Myocyte (in vitro differentiated cells): ENCODE data around the gene CYP24A1. TPM values are rescaled to one million over a fixed set of nuclear protein-coding genes. Genes with fewer than 3 reads are reported as not detected.

Source experiments
- DNase-seq: peaks from one replicate; pipeline ENCODE4 v3.0.0-alpha.2; 2012; ENCODE audit warnings: low read depth
- polyA plus RNA-seq: library from polyadenylated mRNA; unstranded; fragments of >200 nt; gene quantifications from one replicate; pipeline ENCODE4 v1.2.1, GENCODE V29; 2012; ENCODE audit warnings: missing spikeins
- total RNA-seq: library from RNA; depleted of rRNA; stranded (reverse); fragments of >200 nt; gene quantifications from 2 replicates; pipeline ENCODE4 v1.2.3, GENCODE V29; 2014

CYP24A1 gene
- total RNA-seq: 0.10 and 0.35 TPM in 2 replicates
- polyA plus RNA-seq: not detected

- no peak for DNase-seq
These were observed at the start of gene CYP24A1 for GRCh38 chr20:54173653-54174456. CYP24A1 (minus strand) TSS chr20:54173986; CDS start chr20:54173579, 407 bp downstream.

GRCh38 chr20:54223285-54223684, 49.5 kb upstream of the CYP24A1 start:
- DNase-seq: no peak

DNA sequence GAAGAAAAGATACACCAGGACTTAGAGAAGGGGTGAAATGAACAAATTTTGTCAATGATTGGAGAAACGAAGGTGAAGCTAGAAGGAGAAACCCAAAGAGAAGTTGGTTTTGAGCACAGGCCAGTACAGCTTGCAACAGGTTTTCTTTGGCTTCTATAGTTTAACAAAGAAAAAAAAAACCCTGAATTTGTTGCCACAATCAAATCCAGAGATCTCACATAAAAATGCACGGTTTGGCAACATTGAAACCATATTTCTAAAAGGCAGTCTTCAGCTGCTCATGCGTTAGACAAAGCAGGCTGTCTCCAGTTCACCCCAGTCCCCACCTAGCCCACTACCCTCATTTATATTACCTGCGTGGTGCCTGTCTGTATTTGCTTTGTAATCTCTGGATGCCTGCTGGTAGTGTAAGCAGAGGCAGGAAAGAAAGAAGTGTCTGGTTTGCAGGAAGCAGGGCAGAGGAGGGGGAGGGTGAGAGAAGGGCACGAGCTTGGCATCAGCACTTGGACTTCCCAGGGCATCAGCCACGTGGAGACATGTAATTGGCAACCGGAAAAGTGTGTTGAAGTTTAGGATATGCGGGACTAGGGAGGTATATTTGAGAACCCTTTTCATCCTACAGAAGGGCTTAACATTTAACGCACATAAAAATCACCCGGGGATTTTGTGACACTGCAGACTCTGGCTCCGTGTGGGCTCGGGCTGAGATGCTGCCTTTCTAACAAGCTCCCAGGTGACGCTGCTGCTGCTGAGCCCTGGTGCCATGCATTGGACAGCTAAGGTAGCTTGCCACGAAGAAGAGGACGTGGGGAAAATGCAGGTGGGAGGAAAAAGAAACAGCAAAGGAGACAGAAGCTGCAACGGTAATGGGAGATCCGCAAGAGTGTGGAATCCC, 48.5 kb upstream of the CYP24A1 start:
- DNase-seq: no peak

GRCh38 chr20:54221353-54221752, 47.6 kb upstream of the CYP24A1 start:
- DNase-seq: no peak

GRCh38 chr20:54220722-54221121, 46.9 kb upstream of the CYP24A1 start:
- DNase-seq: no peak

DNA sequence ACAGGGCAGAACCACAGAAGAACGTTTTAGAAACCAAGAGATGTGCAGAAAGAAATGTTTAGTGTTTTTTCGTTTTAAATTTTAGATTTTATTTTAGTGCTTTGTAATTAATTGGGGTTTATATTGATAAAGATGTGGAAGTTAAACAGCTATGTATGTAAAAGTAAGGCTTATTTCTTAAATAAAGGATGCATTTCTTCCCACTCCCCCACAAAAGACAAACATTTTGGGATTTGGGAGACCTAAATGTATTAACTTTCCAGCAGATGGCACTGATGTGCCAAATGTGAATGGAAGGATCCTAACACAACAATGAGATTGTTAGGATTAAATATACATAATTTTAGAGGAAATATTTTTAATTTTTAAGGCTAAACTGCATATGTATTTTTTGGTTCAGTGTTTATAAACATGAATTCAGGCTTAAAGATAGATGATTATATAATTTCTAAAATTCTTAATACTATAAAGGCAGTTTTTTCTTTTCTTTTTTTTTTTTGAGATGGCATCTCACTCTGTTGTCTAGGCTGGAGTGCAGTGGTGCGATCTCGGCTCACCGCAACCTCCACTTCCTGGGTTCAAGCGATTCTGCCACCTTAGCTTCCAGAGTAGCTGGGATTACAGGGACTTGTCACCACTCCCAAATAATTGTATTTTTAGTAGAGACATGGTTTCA, 46.1 kb upstream of the CYP24A1 start:
- DNase-seq: peak; percentile 65

- DNase-seq: no peak
These were observed 44.7 kb upstream of the CYP24A1 start for GRCh38 chr20:54218470-54218869.

- no peak for DNase-seq
These were observed 44.0 kb upstream of the CYP24A1 start for GRCh38 chr20:54217762-54218161.

DNA sequence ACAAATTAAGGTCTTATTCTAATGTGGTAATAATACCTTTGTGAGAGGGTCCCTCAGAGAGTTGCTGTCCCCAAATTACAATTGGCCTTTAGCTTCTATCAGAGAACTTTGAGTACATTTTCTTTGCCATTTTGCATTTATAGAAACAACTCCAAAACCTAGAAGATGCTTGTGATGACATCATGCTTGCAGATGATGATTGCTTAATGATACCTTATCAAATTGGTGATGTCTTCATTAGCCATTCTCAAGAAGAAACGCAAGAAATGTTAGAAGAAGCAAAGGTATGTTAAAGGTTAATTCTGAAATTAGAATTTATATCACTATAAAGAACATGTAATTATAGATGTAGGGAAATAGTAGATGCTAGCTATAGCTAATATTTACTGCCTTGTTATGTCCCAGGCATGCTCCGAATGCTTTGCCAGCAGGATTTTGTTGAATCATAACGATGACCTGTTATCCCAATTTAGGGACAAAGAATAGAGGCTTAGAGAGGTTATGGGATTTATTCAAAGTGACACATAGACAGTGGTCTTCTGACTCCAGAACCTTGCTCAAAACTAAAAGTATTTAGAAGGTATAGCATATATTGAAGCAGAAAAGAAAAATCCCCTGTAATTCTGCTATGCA, 41.5 kb upstream of the CYP24A1 start:
- DNase-seq: no peak

DNA sequence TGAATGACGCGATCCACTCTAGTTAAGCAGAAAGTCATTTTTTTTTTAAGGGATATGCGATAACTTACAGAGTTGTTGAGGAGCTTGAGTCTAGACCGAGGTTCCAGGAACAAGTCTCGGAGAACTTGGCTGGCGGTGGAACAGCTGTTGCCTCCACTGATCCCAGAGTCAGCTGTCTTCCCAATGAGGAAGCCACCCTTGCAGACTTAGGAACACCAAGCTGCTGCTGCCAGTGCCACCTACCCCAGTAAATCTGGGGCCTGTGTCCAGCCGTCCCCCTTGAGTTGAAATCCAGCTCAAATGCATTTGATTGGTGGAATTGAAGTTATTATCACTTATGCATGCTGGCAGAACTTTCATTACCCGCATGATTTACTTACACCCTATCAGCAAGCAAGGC, 40.8 kb upstream of the CYP24A1 start:
- peak; percentile 87 for DNase-seq

GRCh38 chr20:54212871-54213270, 39.1 kb upstream of the CYP24A1 start:
- no peak for DNase-seq

GRCh38 chr20:54212226-54212625, 38.4 kb upstream of the CYP24A1 start:
- peak; percentile 72 for DNase-seq

- DNase-seq: no peak
These were observed 35.5 kb upstream of the CYP24A1 start for GRCh38 chr20:54209216-54209813.

- DNase-seq: peak; percentile 55
These were observed 34.9 kb upstream of the CYP24A1 start for GRCh38 chr20:54208548-54209176.

- peak; percentile 87 for DNase-seq
These were observed 34.2 kb upstream of the CYP24A1 start, which contains the start of gene PFDN4 for GRCh38 chr20:54207743-54208547. PFDN4 (plus strand) TSS chr20:54208087; CDS start chr20:54208101, 14 bp downstream.

- DNase-seq: no peak
These were observed 33.4 kb upstream of the CYP24A1 start for GRCh38 chr20:54207053-54207742.

- DNase-seq: no peak
These were observed 31.7 kb upstream of the CYP24A1 start for GRCh38 chr20:54205450-54205849.

- no peak for DNase-seq
These were observed 30.7 kb upstream of the CYP24A1 start for GRCh38 chr20:54204481-54204880.

GRCh38 chr20:54204063-54204462, 30.3 kb upstream of the CYP24A1 start:
- DNase-seq: no peak
